Measurements from ENCODE around the gene DGKA. TPM values are rescaled to one million over a fixed set of nuclear protein-coding genes. Genes with fewer than 3 reads are reported as not detected.

Gene DGKA
- total RNA-seq, 1 experiment from 2014 or later, result 58.3 TPM

DNA sequence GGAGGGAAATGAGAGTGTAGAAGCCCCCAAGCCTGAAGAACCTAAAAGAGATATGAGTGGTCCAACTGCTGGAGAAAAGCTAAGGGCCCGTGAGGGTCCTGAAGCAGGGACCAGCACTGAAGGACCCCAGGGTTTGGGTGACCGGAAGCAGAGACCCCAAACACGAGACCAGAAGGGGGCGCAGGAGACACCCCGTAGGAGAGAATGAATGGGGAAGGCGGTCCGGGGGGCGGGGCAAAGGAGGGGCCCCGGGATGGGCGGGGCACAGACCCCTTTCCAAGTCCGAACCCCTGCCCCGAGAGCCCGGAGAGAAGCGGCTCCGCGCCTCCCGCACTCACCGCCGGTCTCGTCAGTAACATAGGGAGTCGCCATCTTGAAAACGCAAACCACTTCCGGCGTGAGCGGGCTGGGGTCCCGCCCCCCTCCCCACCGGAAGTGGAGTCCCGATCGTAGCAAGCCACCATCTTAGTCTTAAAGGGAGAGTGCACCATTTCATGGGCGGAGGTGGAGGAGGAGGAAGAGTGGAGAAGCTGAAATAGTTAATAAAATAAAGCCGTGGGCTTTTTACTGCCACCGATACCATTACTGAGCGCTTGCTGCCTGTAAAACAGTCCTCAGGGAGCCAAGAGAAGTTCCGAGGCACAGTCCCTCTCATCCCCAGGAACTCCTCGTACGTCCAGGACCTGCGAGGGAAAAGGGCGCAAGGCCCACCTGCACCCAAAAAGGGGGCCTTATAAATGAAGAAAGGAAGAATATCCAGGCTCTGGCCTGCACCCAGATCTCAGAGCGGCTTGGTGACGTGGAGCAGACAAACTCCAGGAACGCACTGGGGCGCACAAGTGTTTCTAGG lies 4.0 kb upstream of the DGKA start:
- H3K27ac ChIP-seq (ENCODE audit: low read depth, low read length), result peak overlapping the region; percentile 97
- DNase-seq (ENCODE audit: low read depth, low spot score) (peak; percentile 89), ATAC-seq (peak; percentile 62)
- peak overlapping the region; percentile 86 for H3K9ac ChIP-seq (ENCODE audit: low read length)
- H3K36me3 ChIP-seq (ENCODE audit: control insufficient read depth in 1 of 2, insufficient read depth in 2 of 2, low read length in 2 of 2), result no peaks in the 10 kb centered on the region
- no peaks in the 10 kb centered on the region for H3K27me3 ChIP-seq (ENCODE audit: insufficient read depth, low read length)
- peak overlapping the region; percentile 80 to 99 for H3K4me3 ChIP-seq (replicated peaks in 1 of 2; ENCODE audit: low read depth in 1 of 2, low read length in 2 of 2)
- intact Hi-C loops (cut with micrococcal nuclease), result loop anchor here (1.0 to 2.0 kb wide), 2 partner anchors 98 to 189 kb away; partner anchors contain the start of gene DNAJC14
- TSS peak; percentile 73 for BruUV-seq (replicated peaks)
- H3K9me2 ChIP-seq (ENCODE audit: insufficient read depth), result no peaks in the 10 kb centered on the region
- peaks cover 52% of the 10 kb centered on the region for H3K79me2 ChIP-seq (ENCODE audit: insufficient read depth, low read length)
- POLR2A ChIA-PET, result interaction anchor here (0.8 to 2.8 kb wide), 5 partner anchors 13 to 110 kb away, joined by 3 to 21 read pairs (median 4); partner anchors contain the start of genes DNAJC14, ORMDL2, RAB5B and SARNP
- peak overlapping the region; percentile 89 for H3K4me2 ChIP-seq (ENCODE audit: low read length)
- TF ChIP-seq EGR1 (IDR thresholded peaks at IDR 0.05; ENCODE audit: low read depth) (no peak), POLR2AphosphoS5 (IDR thresholded peaks at IDR 0.05; ENCODE audit: low read depth, low read length) (peak; percentile 88), SRF (IDR thresholded peaks at IDR 0.05; ENCODE audit: low read depth) (no peak), CBX3 (IDR thresholded peaks at IDR 0.05; ENCODE audit: low read depth) (no peak), POLR2A (IDR thresholded peaks at IDR 0.05; ENCODE audit: borderline replicate concordance, extremely low read depth, insufficient read depth, insufficient read length) (peak; percentile 20), JUND (IDR thresholded peaks at IDR 0.05) (no peak), YY1 (IDR thresholded peaks at IDR 0.05; ENCODE audit: extremely low read depth, insufficient replicate concordance, low read depth, low read length) (peak; percentile 94), ZNF274 (IDR thresholded peaks at IDR 0.05; ENCODE audit: low read depth, low read length) (no peak)
- TF ChIP-seq, protein P1, sequence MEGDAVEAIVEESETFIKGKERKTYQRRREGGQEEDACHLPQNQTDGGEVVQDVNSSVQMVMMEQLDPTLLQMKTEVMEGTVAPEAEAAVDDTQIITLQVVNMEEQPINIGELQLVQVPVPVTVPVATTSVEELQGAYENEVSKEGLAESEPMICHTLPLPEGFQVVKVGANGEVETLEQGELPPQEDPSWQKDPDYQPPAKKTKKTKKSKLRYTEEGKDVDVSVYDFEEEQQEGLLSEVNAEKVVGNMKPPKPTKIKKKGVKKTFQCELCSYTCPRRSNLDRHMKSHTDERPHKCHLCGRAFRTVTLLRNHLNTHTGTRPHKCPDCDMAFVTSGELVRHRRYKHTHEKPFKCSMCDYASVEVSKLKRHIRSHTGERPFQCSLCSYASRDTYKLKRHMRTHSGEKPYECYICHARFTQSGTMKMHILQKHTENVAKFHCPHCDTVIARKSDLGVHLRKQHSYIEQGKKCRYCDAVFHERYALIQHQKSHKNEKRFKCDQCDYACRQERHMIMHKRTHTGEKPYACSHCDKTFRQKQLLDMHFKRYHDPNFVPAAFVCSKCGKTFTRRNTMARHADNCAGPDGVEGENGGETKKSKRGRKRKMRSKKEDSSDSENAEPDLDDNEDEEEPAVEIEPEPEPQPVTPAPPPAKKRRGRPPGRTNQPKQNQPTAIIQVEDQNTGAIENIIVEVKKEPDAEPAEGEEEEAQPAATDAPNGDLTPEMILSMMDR (IDR thresholded peaks at IDR 0.05 in 2 of 3, conservative IDR thresholded peaks at IDR 0.05 in 1 of 3; ENCODE audit: borderline replicate concordance in 1 of 3, insufficient read depth in 1 of 3, low read depth in 2 of 3, low read length in 2 of 3), result peak in 2 of 3 experiments; percentile 69 to 88; a peak in 4 of 6 replicates
- no peaks in the 10 kb centered on the region for H4K20me1 ChIP-seq (ENCODE audit: insufficient read depth)
- RAD21 ChIA-PET (ENCODE audit: low non-redundant PET in 1 of 2, low total read pairs in 2 of 2, uncharacterized antibody in 2 of 2, unreplicated experiment in 2 of 2), result interaction anchor here in 1 of 2 experiments (1.6 kb wide), 1 partner anchor 98 kb away, joined by 3 read pairs; the partner anchor contains the start of gene DNAJC14
- peaks cover 23 to 61% of the 10 kb centered on the region in 2 experiments for H3K4me1 ChIP-seq (ENCODE audit: control insufficient read depth in 1 of 2, insufficient read depth in 2 of 2, low read length in 2 of 2)
- peak overlapping the region; percentile 4 for H2AFZ ChIP-seq (ENCODE audit: low read depth, low read length, poor library complexity, severe bottlenecking)
- CTCF ChIA-PET, result interaction anchor here (1.0 to 2.6 kb wide), 7 partner anchors 10 to 190 kb away, joined by 3 to 9 read pairs (median 3); partner anchors contain the start of genes ORMDL2 and SARNP
- no peaks in the 10 kb centered on the region for H3K9me3 ChIP-seq (ENCODE audit: control insufficient read depth in 1 of 2, insufficient read depth in 1 of 2, low read depth in 1 of 2, low read length in 2 of 2)
